Measurements from ENCODE around the gene AEN. TPM values are rescaled to one million over a fixed set of nuclear protein-coding genes. Genes with fewer than 3 reads are reported as not detected.
A peak's percentile ranks its signal among the peaks of the same experiment; 100 is the strongest.

Gene AEN
- total RNA-seq, 1 experiment from 2014 or later = 183 TPM

DNA sequence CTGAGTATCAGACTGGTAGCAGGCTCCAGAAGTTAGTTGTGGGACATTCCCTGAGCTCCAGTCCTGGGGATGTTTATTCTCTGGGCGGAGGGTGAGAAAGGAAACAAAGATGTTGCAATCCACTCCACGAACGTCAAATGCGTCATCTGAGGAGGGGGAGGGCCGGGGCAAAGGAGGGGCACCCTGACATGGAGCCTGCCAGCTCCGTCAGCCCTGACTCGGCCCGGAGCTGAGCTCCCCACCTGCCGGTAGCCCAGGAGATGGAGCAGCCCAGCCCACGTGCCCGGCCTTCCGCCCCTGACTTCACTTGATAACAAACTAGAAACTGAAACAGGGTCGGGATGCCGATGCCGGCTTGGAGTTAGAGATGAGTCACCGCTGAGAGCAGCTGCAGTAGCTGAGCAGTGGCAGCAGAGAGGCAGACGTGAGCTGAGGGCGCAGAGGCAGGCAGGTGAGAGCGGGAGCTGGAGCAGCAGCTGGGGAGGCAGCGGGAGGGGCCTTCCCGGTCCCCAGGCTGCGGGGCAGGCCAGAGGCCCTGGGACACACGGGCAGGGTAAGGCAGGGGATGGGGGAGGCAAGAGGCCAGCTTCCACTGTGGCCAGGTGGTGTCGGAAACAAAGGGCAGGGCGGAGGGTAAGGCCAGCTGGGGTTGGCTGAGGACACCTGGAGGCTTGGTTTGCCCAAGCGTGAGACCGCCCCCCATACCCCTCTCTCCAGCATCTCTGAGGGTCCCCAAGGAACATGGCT, 17.7 kb downstream of the AEN start, which contains the start of gene ISG20 (continued):
- TF ChIP-seq ZNF263 (CRISPR knock-in tag; IDR thresholded peaks at IDR 0.05; ENCODE audit: low read depth) = no peak
- TF ChIP-seq CREB1 (CRISPR knock-in tag; IDR thresholded peaks at IDR 0.05) = 0 out of 2 replicates have a peak, but pooled peaks have one; percentile 50
- TF ChIP-seq ZNF416 (CRISPR knock-in tag; IDR thresholded peaks at IDR 0.05) = 0 out of 2 replicates have a peak, but pooled peaks have one; percentile 18
- TF ChIP-seq TP53 (CRISPR knock-in tag; IDR thresholded peaks at IDR 0.05) = no peak
- peak; percentile 54; the same call in 1 of the 2 replicates for TF ChIP-seq MYBL2 (CRISPR knock-in tag; IDR thresholded peaks at IDR 0.05)
- peak; percentile 90 for TF ChIP-seq FOXK1 (CRISPR knock-in tag; IDR thresholded peaks at IDR 0.05)
- TF ChIP-seq ZNF281 (CRISPR knock-in tag; IDR thresholded peaks at IDR 0.05) = no peak
- no peak for TF ChIP-seq OVOL2 (CRISPR knock-in tag; IDR thresholded peaks at IDR 0.05; ENCODE audit: borderline replicate concordance)
- no peak for TF ChIP-seq SOX15 (CRISPR knock-in tag; IDR thresholded peaks at IDR 0.05)
- no peak for TF ChIP-seq AFF4 (CRISPR knock-in tag; IDR thresholded peaks at IDR 0.05; ENCODE audit: borderline replicate concordance)
- TF ChIP-seq, protein P1, sequence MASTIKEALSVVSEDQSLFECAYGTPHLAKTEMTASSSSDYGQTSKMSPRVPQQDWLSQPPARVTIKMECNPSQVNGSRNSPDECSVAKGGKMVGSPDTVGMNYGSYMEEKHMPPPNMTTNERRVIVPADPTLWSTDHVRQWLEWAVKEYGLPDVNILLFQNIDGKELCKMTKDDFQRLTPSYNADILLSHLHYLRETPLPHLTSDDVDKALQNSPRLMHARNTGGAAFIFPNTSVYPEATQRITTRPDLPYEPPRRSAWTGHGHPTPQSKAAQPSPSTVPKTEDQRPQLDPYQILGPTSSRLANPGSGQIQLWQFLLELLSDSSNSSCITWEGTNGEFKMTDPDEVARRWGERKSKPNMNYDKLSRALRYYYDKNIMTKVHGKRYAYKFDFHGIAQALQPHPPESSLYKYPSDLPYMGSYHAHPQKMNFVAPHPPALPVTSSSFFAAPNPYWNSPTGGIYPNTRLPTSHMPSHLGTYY (CRISPR knock-in tag; IDR thresholded peaks at IDR 0.05) = 0 out of 2 replicates have a peak, but pooled peaks have one; percentile 60
- TF ChIP-seq, protein P2, sequence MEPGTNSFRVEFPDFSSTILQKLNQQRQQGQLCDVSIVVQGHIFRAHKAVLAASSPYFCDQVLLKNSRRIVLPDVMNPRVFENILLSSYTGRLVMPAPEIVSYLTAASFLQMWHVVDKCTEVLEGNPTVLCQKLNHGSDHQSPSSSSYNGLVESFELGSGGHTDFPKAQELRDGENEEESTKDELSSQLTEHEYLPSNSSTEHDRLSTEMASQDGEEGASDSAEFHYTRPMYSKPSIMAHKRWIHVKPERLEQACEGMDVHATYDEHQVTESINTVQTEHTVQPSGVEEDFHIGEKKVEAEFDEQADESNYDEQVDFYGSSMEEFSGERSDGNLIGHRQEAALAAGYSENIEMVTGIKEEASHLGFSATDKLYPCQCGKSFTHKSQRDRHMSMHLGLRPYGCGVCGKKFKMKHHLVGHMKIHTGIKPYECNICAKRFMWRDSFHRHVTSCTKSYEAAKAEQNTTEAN (CRISPR knock-in tag; IDR thresholded peaks at IDR 0.05) = no peak; the same call in 1 of the 2 replicates
- TF ChIP-seq, protein P3, sequence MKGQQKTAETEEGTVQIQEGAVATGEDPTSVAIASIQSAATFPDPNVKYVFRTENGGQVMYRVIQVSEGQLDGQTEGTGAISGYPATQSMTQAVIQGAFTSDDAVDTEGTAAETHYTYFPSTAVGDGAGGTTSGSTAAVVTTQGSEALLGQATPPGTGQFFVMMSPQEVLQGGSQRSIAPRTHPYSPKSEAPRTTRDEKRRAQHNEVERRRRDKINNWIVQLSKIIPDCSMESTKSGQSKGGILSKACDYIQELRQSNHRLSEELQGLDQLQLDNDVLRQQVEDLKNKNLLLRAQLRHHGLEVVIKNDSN (CRISPR knock-in tag; IDR thresholded peaks at IDR 0.05) = peak; percentile 89
- TF ChIP-seq ZNF396 (CRISPR knock-in tag; IDR thresholded peaks at IDR 0.05; ENCODE audit: borderline replicate concordance) = 0 out of 2 replicates have a peak, but pooled peaks have one; percentile 38
- TF ChIP-seq, protein P4, sequence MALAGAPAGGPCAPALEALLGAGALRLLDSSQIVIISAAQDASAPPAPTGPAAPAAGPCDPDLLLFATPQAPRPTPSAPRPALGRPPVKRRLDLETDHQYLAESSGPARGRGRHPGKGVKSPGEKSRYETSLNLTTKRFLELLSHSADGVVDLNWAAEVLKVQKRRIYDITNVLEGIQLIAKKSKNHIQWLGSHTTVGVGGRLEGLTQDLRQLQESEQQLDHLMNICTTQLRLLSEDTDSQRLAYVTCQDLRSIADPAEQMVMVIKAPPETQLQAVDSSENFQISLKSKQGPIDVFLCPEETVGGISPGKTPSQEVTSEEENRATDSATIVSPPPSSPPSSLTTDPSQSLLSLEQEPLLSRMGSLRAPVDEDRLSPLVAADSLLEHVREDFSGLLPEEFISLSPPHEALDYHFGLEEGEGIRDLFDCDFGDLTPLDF (CRISPR knock-in tag; IDR thresholded peaks at IDR 0.05) = 0 out of 2 replicates have a peak, but pooled peaks have one; percentile 54
- TF ChIP-seq PREB (CRISPR knock-in tag; IDR thresholded peaks at IDR 0.05; ENCODE audit: borderline replicate concordance) = no peak
- peak; percentile 98 for TF ChIP-seq ZNF121 (CRISPR knock-in tag; IDR thresholded peaks at IDR 0.05)
- TF ChIP-seq, protein P5, sequence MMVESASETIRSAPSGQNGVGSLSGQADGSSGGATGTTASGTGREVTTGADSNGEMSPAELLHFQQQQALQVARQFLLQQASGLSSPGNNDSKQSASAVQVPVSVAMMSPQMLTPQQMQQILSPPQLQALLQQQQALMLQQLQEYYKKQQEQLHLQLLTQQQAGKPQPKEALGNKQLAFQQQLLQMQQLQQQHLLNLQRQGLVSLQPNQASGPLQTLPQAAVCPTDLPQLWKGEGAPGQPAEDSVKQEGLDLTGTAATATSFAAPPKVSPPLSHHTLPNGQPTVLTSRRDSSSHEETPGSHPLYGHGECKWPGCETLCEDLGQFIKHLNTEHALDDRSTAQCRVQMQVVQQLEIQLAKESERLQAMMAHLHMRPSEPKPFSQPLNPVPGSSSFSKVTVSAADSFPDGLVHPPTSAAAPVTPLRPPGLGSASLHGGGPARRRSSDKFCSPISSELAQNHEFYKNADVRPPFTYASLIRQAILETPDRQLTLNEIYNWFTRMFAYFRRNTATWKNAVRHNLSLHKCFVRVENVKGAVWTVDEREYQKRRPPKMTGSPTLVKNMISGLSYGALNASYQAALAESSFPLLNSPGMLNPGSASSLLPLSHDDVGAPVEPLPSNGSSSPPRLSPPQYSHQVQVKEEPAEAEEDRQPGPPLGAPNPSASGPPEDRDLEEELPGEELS (CRISPR knock-in tag; IDR thresholded peaks at IDR 0.05) = 0 out of 2 replicates have a peak, but pooled peaks have one; percentile 12
- no peak for TF ChIP-seq GRHL2 (CRISPR knock-in tag; IDR thresholded peaks at IDR 0.05; ENCODE audit: insufficient replicate concordance, severe bottlenecking)
- TF ChIP-seq SP1 (CRISPR knock-in tag; conservative IDR thresholded peaks at IDR 0.05) = peak; percentile 60; the same call in 1 of the 2 replicates
- peak; percentile 32; the same call in 1 of the 2 replicates for TF ChIP-seq NFATC4 (CRISPR knock-in tag; IDR thresholded peaks at IDR 0.05)
- peak; percentile 89 for TF ChIP-seq GABPB1 (CRISPR knock-in tag; IDR thresholded peaks at IDR 0.05)
- TF ChIP-seq IRF2 (CRISPR knock-in tag; IDR thresholded peaks at IDR 0.05; ENCODE audit: borderline replicate concordance, low read depth) = no peak
- TF ChIP-seq ZNF671 (CRISPR knock-in tag; IDR thresholded peaks at IDR 0.05) = peak; percentile 65; the same call in 1 of the 2 replicates
